HepG2 (cell line): Measurements from ENCODE around the gene NKX3-2. TPM values are rescaled to one million over a fixed set of nuclear protein-coding genes. Genes with fewer than 3 reads are reported as not detected.

Source experiments
- BCL6 ChIP-seq: IDR thresholded peaks from 2 replicates; pipeline ENCODE4 v1.6.1; 2016; ENCODE audit warnings: missing genetic modification reagents, missing compliant biosample characterization
- FLYWCH1 ChIP-seq: sonication (generic); formaldehyde crosslinking; IDR thresholded peaks from 2 replicates; pipeline ENCODE4 v1.8.1; 2023; ENCODE audit warnings: mild to moderate bottlenecking, missing genetic modification reagents
- HNF1B ChIP-seq: sonication (generic); formaldehyde crosslinking; IDR thresholded peaks from 2 replicates; pipeline ENCODE4 v1.5.1; 2020; ENCODE audit warnings: mild to moderate bottlenecking, moderate library complexity, missing genetic modification reagents
- MAFG ChIP-seq: sonication (generic); formaldehyde crosslinking; IDR thresholded peaks from 2 replicates; pipeline ENCODE4 v1.5.1; 2020; ENCODE audit warnings: mild to moderate bottlenecking, missing genetic modification reagents
- MAZ ChIP-seq, 2 experiments: sonication (generic) in 1 of 2; formaldehyde crosslinking in 1 of 2; IDR thresholded peaks; 2 replicates each; pipeline versions ENCODE4 v1.5.0 to v1.6.1; 2012 to 2020; ENCODE audit warnings: low read depth in 2 of 2, mild to moderate bottlenecking in 2 of 2, borderline replicate concordance in 1 of 2, improper control_type of control experiment in 1 of 2, low read length in 1 of 2, missing genetic modification reagents in 1 of 2, moderate library complexity in 1 of 2
- MXD1 ChIP-seq: sonication (generic); formaldehyde crosslinking; IDR thresholded peaks from 2 replicates; pipeline ENCODE4 v1.4.0; 2020; ENCODE audit warnings: mild to moderate bottlenecking, missing genetic modification reagents
- NFYC ChIP-seq: IDR thresholded peaks from 2 replicates; pipeline ENCODE4 v1.6.1; 2016; ENCODE audit warnings: missing genetic modification reagents, missing compliant biosample characterization
- PHB2 ChIP-seq: fragments of 450-650 bp; IDR thresholded peaks from 2 replicates; pipeline ENCODE4 v1.6.1; 2018; ENCODE audit not compliant: partially characterized antibody
- POLR2G ChIP-seq: fragments of 200-400 bp; formaldehyde crosslinking; IDR thresholded peaks from 2 replicates; pipeline ENCODE4 v1.6.1; 2018; ENCODE audit warnings: mild to moderate bottlenecking, low read depth, low read length, moderate library complexity
- TGIF2 ChIP-seq: IDR thresholded peaks from 2 replicates; pipeline ENCODE4 v1.6.1; 2016; ENCODE audit warnings: control low read depth, missing compliant biosample characterization
- XRCC5 ChIP-seq: fragments of 200-400 bp; formaldehyde crosslinking; optimal IDR thresholded peaks from 2 replicates; pipeline ENCODE3; 2017; ENCODE audit warnings: mild to moderate bottlenecking, low read length
- ZBTB7B ChIP-seq: sonication (generic); formaldehyde crosslinking; IDR thresholded peaks from 2 replicates; pipeline ENCODE4 v1.4.0; 2020; ENCODE audit warnings: missing genetic modification reagents
- ZNF501 ChIP-seq: sonication (generic); formaldehyde crosslinking; IDR thresholded peaks from 2 replicates; pipeline ENCODE4 v1.5.1; 2020; ENCODE audit warnings: mild to moderate bottlenecking, moderate library complexity, missing genetic modification reagents
- ZNF512B ChIP-seq: sonication (generic); formaldehyde crosslinking; IDR thresholded peaks from 2 replicates; pipeline ENCODE4 v1.5.1; 2020; ENCODE audit warnings: missing genetic modification reagents, mild to moderate bottlenecking, borderline replicate concordance
- ZNF639 ChIP-seq: conservative IDR thresholded peaks from 2 replicates; pipeline ENCODE4 v1.6.1; 2018; ENCODE audit warnings: missing genetic modification reagents
- ZNF687 ChIP-seq: sonication (generic); formaldehyde crosslinking; IDR thresholded peaks from 2 replicates; pipeline ENCODE4 v1.5.1; 2020; ENCODE audit warnings: mild to moderate bottlenecking, missing genetic modification reagents, moderate library complexity
- ZNF709 ChIP-seq: sonication (generic); formaldehyde crosslinking; IDR thresholded peaks from 2 replicates; pipeline ENCODE4 v1.5.0; 2020; ENCODE audit warnings: mild to moderate bottlenecking, missing genetic modification reagents
- ZNF768 ChIP-seq: sonication (generic); formaldehyde crosslinking; IDR thresholded peaks from 2 replicates; pipeline ENCODE4 v1.4.0; 2020; ENCODE audit warnings: missing genetic modification reagents
- polyA plus RNA-seq, 8 experiments: library from polyadenylated mRNA; depleted of rRNA in 3 of 8; stranded (reverse) in 7 of 8; unstranded in 1 of 8; fragments of >200 nt; fragmentation: Illumina TruSeq in 4 of 8; extraction: Trizol in 4 of 8; gene quantifications; 2 replicates each; pipeline versions ENCODE4 v1.2.1 to v1.2.3, GENCODE V29; 2011 to 2016; ENCODE audit warnings: low read depth in 4 of 8, missing spikeins in 1 of 8, mixed read lengths in 1 of 8; ENCODE audit not compliant: insufficient read depth in 1 of 8
- total RNA-seq, 5 experiments: library from RNA; depleted of rRNA; stranded (reverse); fragments of >200 nt; fragmentation: Illumina TruSeq; extraction: Trizol; gene quantifications; 2 replicates each; pipeline ENCODE4 v1.2.3, GENCODE V29; 2016; ENCODE audit warnings: low read depth in 1 of 5

The NKX3-2 gene
- total and polyA plus RNA-seq, 2 of the 13 experiments (the other 11 are each of a cell fraction or from before 2014, with no cell fraction given), result 0.07 to 0.13 TPM

- TF ChIP-seq MAFG (no peak), ZNF768 (CRISPR knock-in tag) (no peak), XRCC5 (peak; percentile 29), ZNF501 (peak; percentile 63; the same call in 1 of the 2 replicates), TGIF2 (CRISPR knock-in tag) (0 out of 2 replicates have a peak, but pooled peaks have one; percentile 14), ZNF709 (CRISPR knock-in tag) (no peak), POLR2G (no peak), ZBTB7B (CRISPR knock-in tag) (peak; percentile 29), NFYC (CRISPR knock-in tag) (peak; percentile 70), HNF1B (CRISPR knock-in tag) (0 out of 2 replicates have a peak, but pooled peaks have one; percentile 22), FLYWCH1 (CRISPR knock-in tag) (no peak), ZNF687 (CRISPR knock-in tag) (peak; percentile 79), ZNF639 (CRISPR knock-in tag) (no peak), ZNF512B (CRISPR knock-in tag) (peak; percentile 57; the same call in 1 of the 2 replicates), BCL6 (CRISPR knock-in tag) (0 out of 2 replicates have a peak, but pooled peaks have one; percentile 14), MXD1 (CRISPR knock-in tag) (no peak), MAZ (IDR thresholded peaks at IDR 0.05; ENCODE audit: borderline replicate concordance, low read depth, low read length) (no peak), MAZ (CRISPR knock-in tag; IDR thresholded peaks at IDR 0.05; ENCODE audit: low read depth) (0 out of 2 replicates have a peak, but pooled peaks have one; percentile 35), PHB2 (no peak)
Measured at GRCh38 chr4:13544606-13545393, 492 bp upstream of the NKX3-2 start (continued).
